ENCODE data around the gene SKOR1.

DNA sequence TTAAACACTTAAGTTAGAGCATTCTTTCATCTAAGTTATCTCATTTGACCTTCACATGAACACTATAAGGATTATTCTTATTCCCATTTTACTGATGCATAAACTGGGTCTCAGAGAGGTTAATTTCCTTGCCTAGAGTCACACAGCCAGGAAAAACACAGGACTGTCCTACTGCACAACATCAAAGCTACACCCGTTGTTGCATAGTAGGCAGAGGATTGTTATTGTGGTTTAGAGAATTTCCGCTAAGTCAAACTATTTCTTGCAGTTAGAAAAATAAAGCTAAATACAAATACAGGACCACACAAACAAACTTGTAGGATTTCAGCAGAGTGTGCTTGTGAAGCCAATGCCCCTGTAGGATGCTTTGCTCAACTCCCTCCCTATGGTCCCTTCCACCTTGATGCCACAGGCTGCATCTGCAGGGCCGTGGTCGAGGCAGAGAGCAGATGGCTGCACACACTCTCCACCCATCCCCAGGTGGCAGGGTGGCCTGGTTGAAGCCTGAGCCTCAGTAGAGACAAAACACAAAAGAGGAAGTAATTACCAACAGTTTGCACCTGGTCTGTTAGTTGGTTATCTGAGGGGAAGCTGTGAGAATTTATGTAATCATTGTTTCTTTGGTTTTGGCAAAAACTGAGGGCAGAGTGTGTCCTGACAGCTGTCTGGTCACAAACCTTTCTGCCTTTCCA, 41.1 kb upstream of the SKOR1 start:
- TF ChIP-seq TAF1 (IDR thresholded peaks at IDR 0.05; ENCODE audit: borderline replicate concordance, insufficient read depth, low read length): no peak
- no peak for TF ChIP-seq POLR2AphosphoS5 (IDR thresholded peaks at IDR 0.05; ENCODE audit: low read depth, low read length)

Data from PFSK-1 (cell line).